ENCODE results near the gene SPINK14.

SPINK14 gene

DNA sequence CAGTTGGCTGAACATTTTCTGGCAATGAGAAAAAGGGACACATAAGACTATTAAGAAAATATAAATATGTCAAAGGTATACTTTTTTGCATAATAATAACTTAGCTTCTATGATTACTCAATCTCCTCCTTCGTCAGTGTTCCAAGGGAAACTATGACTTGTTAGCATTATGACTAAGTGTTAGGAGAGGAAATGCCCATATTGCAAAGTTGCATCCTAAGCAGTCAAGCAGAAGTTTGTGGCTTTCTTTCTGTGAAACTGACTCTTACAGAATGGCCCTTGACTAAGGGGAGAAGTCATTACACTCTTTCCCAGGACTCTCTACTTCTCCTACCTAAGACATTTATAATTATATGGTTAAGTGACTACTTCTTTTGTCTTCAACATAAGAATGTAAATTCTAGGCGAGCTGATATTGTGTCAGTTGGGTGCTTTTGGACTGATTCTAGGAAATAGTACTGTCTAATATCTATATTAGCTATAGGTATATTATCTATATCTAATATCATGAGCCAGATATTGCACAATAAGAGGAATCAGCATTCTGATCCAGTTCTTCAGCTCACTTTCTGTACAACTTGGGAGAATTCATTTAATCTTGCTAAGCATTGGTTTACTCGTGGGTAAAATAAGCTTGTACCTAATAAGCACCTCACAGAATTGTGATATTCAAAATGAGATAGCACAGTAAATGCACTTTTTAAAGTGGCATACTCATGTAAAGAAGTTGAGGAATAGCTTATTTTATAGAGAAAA, 18.1 kb downstream of the SPINK14 start:
- no peak for DNase-seq
- in situ Hi-C loops (cut with HindIII; ENCODE audit: low pct_ligation_motif_present, low pct_unique_long_range_greater_than_20kb, low sequenced_read_pairs) = no loop called here

DNA sequence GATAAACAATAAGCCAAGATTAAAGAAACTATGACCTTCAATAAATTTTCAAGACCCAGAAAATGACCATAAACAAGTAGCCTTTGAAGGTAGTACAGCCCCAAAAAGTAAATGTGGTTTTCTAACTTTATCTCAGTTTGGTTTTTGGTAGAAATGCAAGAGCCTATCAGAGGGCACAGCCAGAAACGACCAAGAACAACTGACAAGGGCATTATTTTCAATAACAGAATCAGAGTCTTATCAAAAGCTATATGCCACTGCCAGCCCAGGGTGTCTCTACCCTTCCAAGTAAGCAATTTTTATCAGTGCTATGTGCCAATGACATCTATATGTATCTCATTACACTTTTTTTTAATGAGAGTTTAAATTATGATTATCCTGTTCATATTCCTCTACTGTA, 22.7 kb downstream of the SPINK14 start:
- DNase-seq = no peak
- in situ Hi-C loops (cut with HindIII; ENCODE audit: low pct_ligation_motif_present, low pct_unique_long_range_greater_than_20kb, low sequenced_read_pairs) = no loop called here

DNA sequence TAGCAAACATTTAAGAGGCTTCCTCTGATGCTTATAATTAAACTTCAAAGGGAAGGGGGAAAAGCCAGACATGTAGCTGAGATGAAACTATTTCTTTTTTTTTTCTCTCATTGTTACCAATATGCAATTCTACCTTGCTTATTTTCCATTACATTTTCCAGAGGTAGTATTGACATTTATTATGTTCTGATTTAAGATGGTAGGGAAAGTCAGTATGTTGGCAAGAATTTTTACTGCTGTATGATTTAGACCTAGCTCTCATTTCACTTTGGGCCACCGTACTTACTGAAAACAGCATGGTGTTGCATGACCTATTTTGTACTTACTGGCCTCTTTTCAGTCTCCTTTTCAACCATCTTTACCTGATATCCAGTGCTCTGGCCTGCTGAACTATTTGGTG, 24.9 kb downstream of the SPINK14 start:
- no peak for DNase-seq
- in situ Hi-C loops (cut with HindIII; ENCODE audit: low pct_ligation_motif_present, low pct_unique_long_range_greater_than_20kb, low sequenced_read_pairs) = no loop called here

DNA sequence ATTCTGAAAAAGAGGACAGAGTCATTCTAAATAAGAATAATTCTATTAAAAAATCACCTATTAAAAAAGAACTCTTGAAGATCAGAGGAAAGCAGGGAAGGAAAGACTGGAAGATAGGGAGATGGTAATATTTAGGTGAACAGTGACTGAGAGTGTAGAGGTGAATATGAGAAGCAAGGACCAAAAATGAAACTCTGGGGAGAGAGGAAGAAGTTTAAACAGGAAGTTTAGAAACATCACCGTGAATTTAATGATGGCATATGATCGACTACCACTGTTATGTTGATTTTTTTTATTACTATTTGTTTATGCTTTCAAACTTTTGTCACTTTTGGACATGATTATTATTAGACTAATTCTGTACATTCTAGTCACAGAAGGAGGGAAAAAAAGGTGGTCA, 32.8 kb downstream of the SPINK14 start:
- in situ Hi-C loops (cut with HindIII; ENCODE audit: low pct_ligation_motif_present, low pct_unique_long_range_greater_than_20kb, low sequenced_read_pairs) = no loop called here
- no peak for DNase-seq

GRCh38 chr5:148202531-148203203, 34.3 kb downstream of the SPINK14 start, which contains the start of gene SPINK6:
Gene SPINK6, plus strand, starts transcription at chr5:148203042. Its CDS starts 55 bp downstream, at chr5:148203097.
- in situ Hi-C loops (cut with HindIII; ENCODE audit: low pct_ligation_motif_present, low pct_unique_long_range_greater_than_20kb, low sequenced_read_pairs) = no loop called here
- no peak for DNase-seq

DNA sequence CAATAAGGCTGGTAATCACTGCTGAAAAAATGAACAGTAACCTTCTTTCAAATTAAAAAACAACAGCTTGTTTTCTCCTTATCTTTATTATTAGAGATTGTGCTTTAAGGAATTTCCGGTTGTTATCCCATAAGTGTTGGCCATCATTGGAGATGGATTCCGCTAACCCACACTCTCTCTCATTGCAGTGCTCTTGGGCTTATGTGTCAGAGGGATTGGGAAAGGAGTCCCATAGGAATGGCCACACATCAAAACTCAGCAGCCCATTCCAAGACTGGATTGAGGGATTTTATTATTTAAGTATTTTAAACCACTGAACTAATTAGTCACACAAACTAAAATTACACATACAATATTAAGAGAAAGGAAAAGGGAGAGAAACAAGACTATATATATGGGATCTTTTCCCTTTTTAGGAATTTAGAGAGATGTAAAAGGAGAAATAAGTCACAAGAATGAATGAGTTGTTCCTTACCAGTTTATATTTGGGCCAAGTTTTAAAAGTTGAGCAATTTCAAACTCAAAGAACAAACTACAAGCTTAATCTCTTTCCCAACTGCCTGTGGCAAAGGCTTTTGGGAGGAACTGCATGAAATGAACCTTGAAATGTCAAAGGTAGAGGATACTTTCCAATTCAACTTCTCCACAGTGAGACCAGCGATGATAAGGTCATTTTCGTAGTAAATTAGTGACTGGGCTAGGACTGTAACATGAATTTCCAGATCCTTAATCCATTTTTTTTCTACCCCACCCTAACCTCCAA, 36.9 kb downstream of the SPINK14 start:
- DNase-seq = no peak
- in situ Hi-C loops (cut with HindIII; ENCODE audit: low pct_ligation_motif_present, low pct_unique_long_range_greater_than_20kb, low sequenced_read_pairs) = no loop called here

GRCh38 chr5:148205865-148206264, 37.5 kb downstream of the SPINK14 start:
- in situ Hi-C loops (cut with HindIII; ENCODE audit: low pct_ligation_motif_present, low pct_unique_long_range_greater_than_20kb, low sequenced_read_pairs) = no loop called here
- DNase-seq = no peak

GRCh38 chr5:148206620-148207019, 38.3 kb downstream of the SPINK14 start:
- in situ Hi-C loops (cut with HindIII; ENCODE audit: low pct_ligation_motif_present, low pct_unique_long_range_greater_than_20kb, low sequenced_read_pairs) = no loop called here
- no peak for DNase-seq

- in situ Hi-C loops (cut with HindIII; ENCODE audit: low pct_ligation_motif_present, low pct_unique_long_range_greater_than_20kb, low sequenced_read_pairs) = no loop called here
- DNase-seq = no peak
Observed at GRCh38 chr5:148208226-148208625, 39.9 kb downstream of the SPINK14 start.

- DNase-seq = no peak
- in situ Hi-C loops (cut with HindIII; ENCODE audit: low pct_ligation_motif_present, low pct_unique_long_range_greater_than_20kb, low sequenced_read_pairs) = no loop called here
Observed at GRCh38 chr5:148209151-148209770, 40.9 kb downstream of the SPINK14 start.

DNA sequence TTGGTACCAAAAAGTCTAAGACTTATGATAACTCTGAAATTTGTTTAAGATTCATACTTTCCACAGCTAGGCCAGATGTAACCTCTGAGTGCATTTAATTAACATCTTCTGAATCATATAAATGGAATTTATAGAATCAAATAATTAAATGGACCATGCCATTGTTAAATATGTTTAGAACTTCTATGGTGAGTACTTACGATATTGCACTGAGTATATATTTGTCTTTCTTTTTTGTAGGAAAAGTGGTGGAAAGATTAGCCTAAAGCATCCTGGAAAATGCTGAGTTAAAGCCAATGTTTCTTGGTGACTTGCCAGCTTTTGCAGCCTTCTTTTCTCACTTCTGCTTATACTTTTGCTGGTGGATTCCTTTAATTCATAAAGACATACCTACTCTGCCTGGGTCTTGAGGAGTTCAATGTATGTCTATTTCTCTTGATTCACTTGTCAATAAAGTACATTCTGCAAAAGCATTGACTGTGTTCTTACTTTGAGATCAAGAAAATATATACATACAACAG, 46.4 kb downstream of the SPINK14 start:
- in situ Hi-C loops (cut with HindIII; ENCODE audit: low pct_ligation_motif_present, low pct_unique_long_range_greater_than_20kb, low sequenced_read_pairs) = no loop called here
- no peak for DNase-seq

- no peak for DNase-seq
- in situ Hi-C loops (cut with HindIII; ENCODE audit: low pct_ligation_motif_present, low pct_unique_long_range_greater_than_20kb, low sequenced_read_pairs) = no loop called here
Observed at GRCh38 chr5:148221508-148221907, 53.2 kb downstream of the SPINK14 start.

DNA sequence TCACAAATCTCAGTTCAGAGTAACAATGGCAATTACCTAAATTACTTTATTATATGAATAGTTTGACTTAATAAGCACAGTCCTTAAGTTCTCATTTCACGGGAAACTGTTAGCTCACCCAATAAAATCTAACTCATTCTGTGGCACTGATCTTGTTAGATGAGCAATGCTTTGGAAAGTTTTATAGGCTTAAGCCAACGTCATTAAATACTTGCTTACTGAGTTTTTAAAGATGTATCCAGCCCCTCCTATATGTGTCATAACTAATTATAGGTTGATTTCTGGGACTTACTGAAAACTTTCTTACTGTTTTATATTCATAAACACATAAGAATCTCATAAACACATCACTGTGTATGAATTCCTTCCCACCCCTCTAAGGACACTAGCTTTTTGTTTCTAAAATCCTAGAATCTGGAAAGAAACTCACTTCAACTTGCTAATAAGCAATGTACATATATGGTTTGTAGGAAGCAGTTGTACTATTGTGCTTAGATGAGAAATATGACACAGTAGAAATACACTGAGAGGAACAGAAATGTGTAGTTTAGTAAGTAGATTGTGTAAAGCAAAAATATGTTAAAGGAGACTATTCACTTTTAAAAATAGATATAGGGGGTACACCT, 55.9 kb downstream of the SPINK14 start:
- in situ Hi-C loops (cut with HindIII; ENCODE audit: low pct_ligation_motif_present, low pct_unique_long_range_greater_than_20kb, low sequenced_read_pairs) = no loop called here
- DNase-seq = no peak
